ENCODE data around the gene NXPE1.

- TF ChIP-seq PML (IDR thresholded peaks at IDR 0.05; ENCODE audit: low read length) (no peak), FOXA1 (IDR thresholded peaks at IDR 0.05; ENCODE audit: borderline replicate concordance) (no peak), PATZ1 (CRISPR knock-in tag; IDR thresholded peaks at IDR 0.05; ENCODE audit: borderline replicate concordance) (no peak), ZKSCAN1 (IDR thresholded peaks at IDR 0.05; ENCODE audit: low read depth, low read length) (no peak), CEBPB (tag; IDR thresholded peaks at IDR 0.05) (no peak)
These were observed 80.3 kb downstream of the NXPE1 start for GRCh38 chr11:114479331-114479730.

Data from K562 (cell line).